SK-N-MC (cell line): ENCODE measurements around the gene CLSTN1.

Experiments used
- EZH2 ChIP-seq: fragments of 200-600 bp; sonication (generic); IDR thresholded peaks from one replicate; pipeline ENCODE4 v1.6.1; 2017; ENCODE audit warnings: antibody characterized with exemption
- POLR2AphosphoS5 ChIP-seq: IDR thresholded peaks from 2 replicates; pipeline ENCODE4 v1.6.1; 2012; ENCODE audit warnings: mild to moderate bottlenecking, low read depth, low read length, borderline replicate concordance

DNA sequence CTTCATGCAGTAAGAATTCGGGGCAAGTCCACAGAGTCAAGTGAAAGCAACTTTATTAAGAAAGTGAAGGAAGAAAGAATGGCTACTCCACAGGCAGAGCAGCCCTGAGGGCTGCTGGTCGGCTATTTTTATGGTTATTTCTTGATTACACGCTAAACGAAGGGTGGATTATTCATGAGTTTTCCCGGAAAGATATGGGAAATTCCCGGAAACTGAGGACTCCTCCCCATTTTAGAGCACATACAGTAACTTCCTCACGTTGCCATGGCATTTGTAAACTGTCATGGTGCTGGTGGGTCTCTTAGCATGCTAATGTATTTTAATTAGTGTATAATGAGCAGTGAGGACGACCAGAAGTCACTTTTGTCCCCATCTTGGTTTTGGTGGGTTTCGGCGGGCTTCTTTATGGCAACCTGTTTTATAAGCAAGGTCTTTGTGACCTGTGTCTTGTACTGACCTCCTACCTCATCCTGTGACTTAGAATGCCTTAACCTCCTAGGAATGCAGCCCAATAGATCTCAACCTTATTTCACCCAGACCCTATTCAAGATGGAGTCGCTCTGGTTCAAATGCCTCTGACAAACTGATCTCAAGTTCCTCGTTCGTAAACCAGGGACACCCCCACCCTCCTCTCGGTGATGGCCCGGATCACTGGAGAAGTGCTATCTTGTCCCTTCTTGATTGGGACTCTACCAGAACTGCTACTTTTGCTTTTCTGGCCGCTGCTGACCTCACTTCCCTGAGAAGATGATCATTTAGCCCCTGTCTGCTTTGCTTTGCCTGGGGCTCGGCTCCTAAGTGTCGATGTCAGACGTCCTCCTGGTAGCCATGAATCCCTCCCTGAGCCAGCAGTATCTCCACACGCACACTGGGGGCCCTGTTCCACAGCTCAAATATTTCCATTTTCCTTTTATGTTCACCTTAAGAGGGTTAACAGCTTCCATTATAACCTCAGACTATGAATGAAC lies 48.8 kb downstream of the CLSTN1 start:
- TF ChIP-seq EZH2 (no peak), POLR2AphosphoS5 (no peak)
